SU-DHL-6 (cell line): ENCODE data around the gene FAP.

Experiments
- CTCF ChIP-seq: fragments of 200-600 bp; sonication (generic); IDR thresholded peaks from one replicate; pipeline ENCODE4 v1.5.1; 2017; ENCODE audit warnings: antibody characterized with exemption, mild to moderate bottlenecking, low read length, moderate library complexity; ENCODE audit not compliant: insufficient read depth, poor library complexity, severe bottlenecking
- EZH2phosphoT487 ChIP-seq: fragments of 200-600 bp; sonication (generic), shearing (Covaris generic); conservative IDR thresholded peaks from 2 replicates; pipeline ENCODE4 v1.6.1; 2018; ENCODE audit warnings: mild to moderate bottlenecking, antibody characterized with exemption, low read length, moderate library complexity, mixed read lengths

GRCh38 chr2:162243294-162243693, at the start of gene FAP:
- no peak for TF ChIP-seq CTCF
- TF ChIP-seq EZH2phosphoT487, result no peak
